NCI-H345 treated with DMSO at 0.1 percent for 48 hours (cell line): ENCODE measurements around the gene TSC2.
"Not testable (repeated sequence)": the region's sequence is repeated elsewhere in the genome, so short reads cannot be mapped to it uniquely, and the experiment has no call there.

Source experiments
- DNase-seq: peaks from one replicate; lab custom pipeline; 2025; ENCODE audit not compliant: unreplicated experiment; lab: John Stamatoyannopoulos, UW

The TSC2 gene

DNA sequence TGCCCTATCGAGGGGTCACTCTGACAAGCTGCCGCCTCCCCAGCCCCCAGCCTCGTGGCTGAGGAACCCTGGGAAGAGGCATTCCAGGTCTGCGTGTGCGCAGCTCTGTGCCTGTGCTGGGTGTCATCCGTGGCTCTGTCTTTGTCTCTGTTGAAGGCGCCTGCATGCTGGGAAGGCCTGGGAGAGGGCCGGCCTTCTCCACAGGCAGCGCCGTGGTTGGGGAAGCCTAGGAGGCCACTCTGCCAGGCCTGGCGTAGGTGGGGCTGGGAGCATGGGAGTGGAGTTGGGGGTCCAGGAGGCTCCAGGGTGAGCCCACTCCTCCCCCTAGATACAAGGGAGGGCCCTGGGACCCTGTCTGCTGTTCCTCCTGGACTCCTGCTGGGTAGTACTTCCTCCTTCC is 17.7 kb upstream of the TSC2 start:
- DNase-seq, result no peak

DNA sequence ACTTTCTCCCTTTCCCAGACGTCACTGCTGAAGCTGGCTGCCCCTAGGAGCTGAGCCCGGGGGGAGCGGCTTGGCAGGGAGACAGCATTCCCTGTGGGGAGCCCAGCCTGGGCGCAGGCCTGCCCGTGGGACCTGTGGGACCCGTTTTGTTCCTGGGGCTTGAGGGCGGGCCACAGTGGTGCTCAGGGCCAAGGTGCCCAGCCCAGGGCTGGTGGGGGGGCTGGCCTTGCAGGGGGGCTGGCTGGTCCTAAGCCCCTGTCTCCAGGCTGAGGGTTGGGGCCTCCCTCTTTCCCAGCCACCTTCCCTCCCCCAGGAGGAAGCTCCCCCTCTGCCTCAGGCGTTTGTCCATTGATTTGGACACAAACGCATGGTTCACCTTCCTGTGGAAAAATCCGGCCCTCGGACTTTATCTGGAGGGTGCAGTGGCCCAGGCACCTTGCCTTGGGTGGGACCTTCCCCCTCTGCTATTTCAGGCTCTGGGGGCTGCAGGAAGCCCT is 16.7 kb upstream of the TSC2 start:
- no peak for DNase-seq

DNA sequence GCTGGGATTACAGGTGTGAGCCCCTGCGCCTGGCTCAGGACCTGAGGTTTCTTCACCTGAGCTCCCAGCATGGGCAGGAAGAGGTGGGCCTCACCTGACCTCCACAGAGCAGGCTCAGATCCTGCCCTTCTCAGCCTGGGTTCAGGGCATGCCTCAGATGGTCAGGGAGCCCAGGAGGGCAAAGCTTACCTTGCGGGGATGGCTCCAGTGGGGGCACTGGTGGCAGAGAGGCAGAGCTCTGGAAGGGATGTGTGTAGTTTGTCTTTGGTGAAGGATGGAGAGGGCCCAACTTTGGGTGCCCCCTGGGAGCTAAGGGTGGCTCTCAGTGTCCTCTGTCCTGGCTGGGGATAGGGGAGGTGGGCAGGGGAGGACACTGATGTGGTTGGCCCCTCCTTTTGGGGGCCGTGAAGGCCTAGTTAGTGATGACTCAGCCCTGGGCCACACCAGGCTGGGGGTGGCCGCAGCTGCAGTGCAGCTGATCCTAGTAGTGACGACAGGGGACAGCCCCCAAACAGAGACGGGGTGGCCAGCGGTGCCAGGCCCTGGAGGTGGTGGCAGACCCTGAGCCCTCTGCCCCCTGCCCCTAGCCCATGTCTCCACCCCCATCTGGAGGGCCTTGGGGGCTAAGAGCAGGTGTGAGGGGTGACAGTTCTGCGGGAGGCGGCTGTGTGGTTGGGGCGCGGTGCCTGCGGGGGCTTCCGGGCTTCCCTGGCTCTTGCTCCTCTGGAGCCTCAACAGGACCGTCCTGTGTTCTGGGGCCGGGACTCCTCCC is 15.3 kb upstream of the TSC2 start:
- DNase-seq, result no peak

GRCh38 chr16:2033057-2033908 is 14.5 kb upstream of the TSC2 start:
- DNase-seq, result no peak

- DNase-seq, result not testable (repeated sequence)
Observed at GRCh38 chr16:2033909-2034695, 13.7 kb upstream of the TSC2 start.

- DNase-seq, result no peak
Observed at GRCh38 chr16:2034696-2035430, 12.9 kb upstream of the TSC2 start.

DNA sequence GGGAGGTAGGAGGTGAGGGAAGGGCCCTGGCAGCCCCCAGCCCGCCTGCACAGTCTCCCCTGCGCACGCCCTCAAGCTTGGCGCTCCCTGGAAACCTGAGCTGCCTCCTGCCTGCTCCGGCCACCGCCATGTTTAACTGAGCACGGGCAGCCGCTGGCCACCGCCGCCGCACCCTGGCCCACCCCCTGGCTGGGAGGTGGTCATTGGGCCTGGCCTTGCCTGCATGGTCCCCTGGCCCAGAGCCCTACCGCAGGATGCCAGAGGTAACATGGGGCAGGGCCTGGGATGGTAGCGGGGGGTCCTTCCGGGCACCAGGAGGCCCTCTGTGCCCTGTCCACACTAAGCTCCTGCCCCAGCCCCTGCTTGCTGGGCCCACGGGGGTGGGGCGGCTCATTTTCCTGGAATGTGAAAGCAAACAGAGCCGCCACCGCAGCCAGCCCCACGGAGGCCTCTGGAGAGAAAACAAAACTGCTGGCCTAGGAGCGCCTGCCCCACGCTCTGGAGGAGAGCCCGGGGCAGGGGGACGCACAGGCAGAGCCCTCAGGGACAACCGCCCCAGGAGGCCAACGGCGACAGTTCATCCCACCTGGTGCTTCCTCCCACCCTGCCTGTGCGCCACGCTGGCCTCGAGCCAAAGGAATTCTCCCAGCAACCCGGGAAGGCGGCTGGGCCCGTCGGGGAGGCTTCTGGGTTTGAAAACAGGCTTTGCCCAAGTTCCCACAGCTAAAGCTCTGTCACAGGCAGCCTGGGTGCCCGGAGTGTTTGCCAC is 12.2 kb upstream of the TSC2 start:
- peak; percentile 84 for DNase-seq

DNA sequence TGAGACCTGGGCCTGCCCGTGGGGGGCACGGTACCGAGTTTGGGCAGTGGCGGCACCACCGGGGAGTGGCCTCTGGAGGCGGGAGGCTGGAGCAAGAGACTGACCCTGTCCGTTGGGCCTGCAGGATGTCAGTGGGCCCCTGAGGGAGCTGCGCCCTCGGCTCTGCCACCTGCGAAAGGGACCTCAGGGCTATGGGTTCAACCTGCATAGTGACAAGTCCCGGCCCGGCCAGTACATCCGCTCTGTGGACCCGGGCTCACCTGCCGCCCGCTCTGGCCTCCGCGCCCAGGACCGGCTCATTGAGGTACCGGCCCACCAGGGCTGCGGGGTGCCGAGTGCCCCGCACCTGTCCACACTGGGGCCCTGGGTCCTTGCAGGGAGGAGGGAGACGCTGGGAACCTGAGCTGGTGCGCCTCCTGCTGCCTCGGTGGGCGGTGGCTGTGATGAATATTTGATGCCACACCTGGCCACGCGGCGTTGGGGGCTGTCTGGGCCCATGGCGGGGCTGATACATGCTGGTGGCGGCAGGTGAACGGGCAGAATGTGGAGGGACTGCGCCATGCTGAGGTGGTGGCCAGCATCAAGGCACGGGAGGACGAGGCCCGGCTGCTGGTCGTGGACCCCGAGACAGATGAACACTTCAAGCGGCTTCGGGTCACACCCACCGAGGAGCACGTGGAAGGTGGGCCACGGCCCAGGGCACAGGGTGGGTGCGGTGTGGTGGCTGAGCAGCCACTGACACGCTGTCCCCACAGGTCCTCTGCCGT is 11.4 kb upstream of the TSC2 start:
- no peak for DNase-seq

GRCh38 chr16:2037115-2037514 is 10.7 kb upstream of the TSC2 start:
- DNase-seq, result no peak

- no peak for DNase-seq
Observed at GRCh38 chr16:2037647-2038381, 10.0 kb upstream of the TSC2 start.

GRCh38 chr16:2038382-2039231 is 9.2 kb upstream of the TSC2 start:
- DNase-seq, result no peak

GRCh38 chr16:2039274-2040031 is 8.3 kb upstream of the TSC2 start:
- DNase-seq, result no peak

- DNase-seq, result no peak
Observed at GRCh38 chr16:2040041-2040786, 7.6 kb upstream of the TSC2 start.

DNA sequence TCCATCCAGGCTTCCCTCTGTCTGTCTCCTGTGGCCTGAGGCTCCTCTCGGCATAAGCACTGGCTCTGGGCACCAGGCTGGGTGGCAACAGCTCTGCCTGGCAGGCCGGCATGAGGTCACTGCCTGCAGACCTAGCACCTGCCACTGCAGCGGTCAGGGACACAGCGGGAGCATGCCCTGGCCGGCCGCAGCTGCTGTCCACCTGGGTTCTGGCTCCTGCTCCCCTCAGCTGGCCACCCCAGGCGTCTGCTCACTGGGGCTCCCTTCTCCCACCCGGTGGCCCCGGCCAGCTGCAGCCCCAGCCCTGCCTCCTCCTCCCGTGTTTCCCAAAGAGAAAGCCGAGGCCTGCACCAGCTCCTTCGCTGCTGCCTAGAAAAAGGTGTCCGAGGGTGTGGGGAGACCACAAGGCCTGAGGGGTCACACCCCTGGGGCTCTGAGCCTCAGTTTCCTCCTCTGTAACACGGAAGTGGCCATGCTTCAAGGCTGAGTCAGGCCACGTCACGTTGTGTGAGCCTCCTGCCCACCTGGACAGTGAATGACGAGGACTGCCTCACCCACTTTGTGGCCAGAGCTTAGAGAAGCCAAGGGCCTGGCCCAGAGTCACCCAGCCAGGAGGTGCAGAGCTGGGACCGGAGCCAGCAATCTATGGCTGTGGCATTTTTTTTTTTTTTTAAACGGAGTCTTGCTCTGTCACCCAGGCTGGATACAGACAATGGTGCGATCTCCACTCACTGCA is 6.8 kb upstream of the TSC2 start:
- DNase-seq, result no peak

GRCh38 chr16:2042171-2042985 is 5.4 kb upstream of the TSC2 start:
- DNase-seq, result peak; percentile 82
